Measurements from ENCODE around the gene LRRC74B. TPM values are rescaled to one million over a fixed set of nuclear protein-coding genes. Genes with fewer than 3 reads are reported as not detected.

The LRRC74B gene
- polyA plus RNA-seq, 3 donors, result not detected

GRCh38 chr22:21026783-21027692, 18.7 kb upstream of the LRRC74B start:
- no peak overlapping the region for H2AFZ ChIP-seq (ENCODE audit: insufficient read depth, low read depth, low read length, poor library complexity, severe bottlenecking)
- Mint-ChIP-seq H3K4me3 (no peak overlapping the region), H3K27ac (no peak overlapping the region), H3K27me3 (ENCODE audit: low read depth in 3 of 3) (peaks cover 15 to 22% (median 22%) of the 10 kb centered on the region in 3 donors), H3K36me3 (no peaks in the 10 kb centered on the region), H3K4me1 (no peaks in the 10 kb centered on the region), H3K9me3 (peaks cover 0 to 4% (median 0%) of the 10 kb centered on the region in 7 donors)
- intact Hi-C loops (cut with micrococcal nuclease), result loop anchor here in 1 of 2 donors (10.0 kb wide), 1 partner anchor 62 kb away; the partner anchor contains the start of gene AIFM3
- H3K4me1 ChIP-seq (ENCODE audit: control insufficient read depth in 1 of 2, insufficient read depth in 2 of 2, low read length in 2 of 2), result no peaks in the 10 kb centered on the region
- H3K27ac ChIP-seq (ENCODE audit: low read depth in 1 of 2, low read length in 2 of 2), result no peak overlapping the region
- no peak overlapping the region for H3K9ac ChIP-seq (ENCODE audit: insufficient read depth, low read length, poor library complexity, severe bottlenecking)
- H3K36me3 ChIP-seq (replicated peaks in 1 of 2; ENCODE audit: control insufficient read depth in 1 of 2, insufficient read depth in 2 of 2, low read length in 2 of 2), result no peaks in the 10 kb centered on the region
- TF ChIP-seq, protein P1, sequence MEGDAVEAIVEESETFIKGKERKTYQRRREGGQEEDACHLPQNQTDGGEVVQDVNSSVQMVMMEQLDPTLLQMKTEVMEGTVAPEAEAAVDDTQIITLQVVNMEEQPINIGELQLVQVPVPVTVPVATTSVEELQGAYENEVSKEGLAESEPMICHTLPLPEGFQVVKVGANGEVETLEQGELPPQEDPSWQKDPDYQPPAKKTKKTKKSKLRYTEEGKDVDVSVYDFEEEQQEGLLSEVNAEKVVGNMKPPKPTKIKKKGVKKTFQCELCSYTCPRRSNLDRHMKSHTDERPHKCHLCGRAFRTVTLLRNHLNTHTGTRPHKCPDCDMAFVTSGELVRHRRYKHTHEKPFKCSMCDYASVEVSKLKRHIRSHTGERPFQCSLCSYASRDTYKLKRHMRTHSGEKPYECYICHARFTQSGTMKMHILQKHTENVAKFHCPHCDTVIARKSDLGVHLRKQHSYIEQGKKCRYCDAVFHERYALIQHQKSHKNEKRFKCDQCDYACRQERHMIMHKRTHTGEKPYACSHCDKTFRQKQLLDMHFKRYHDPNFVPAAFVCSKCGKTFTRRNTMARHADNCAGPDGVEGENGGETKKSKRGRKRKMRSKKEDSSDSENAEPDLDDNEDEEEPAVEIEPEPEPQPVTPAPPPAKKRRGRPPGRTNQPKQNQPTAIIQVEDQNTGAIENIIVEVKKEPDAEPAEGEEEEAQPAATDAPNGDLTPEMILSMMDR (IDR thresholded peaks at IDR 0.05), result no peak
- no peak for DNase-seq
- H3K9me3 ChIP-seq (replicated peaks in 1 of 2; ENCODE audit: control insufficient read depth in 1 of 2, insufficient read depth in 1 of 2, low read length in 2 of 2), result no peaks in the 10 kb centered on the region
- WGBS (ENCODE audit: insufficient coverage), result 95% methylated on average over 5 of the region's 14 CpGs
- no peaks in the 10 kb centered on the region for H3K79me2 ChIP-seq (ENCODE audit: insufficient read depth, low read length)
- H3K4me2 ChIP-seq (replicated peaks; ENCODE audit: extremely low read depth, low read length, poor library complexity, severe bottlenecking), result no peak overlapping the region
- no peak overlapping the region for H3K4me3 ChIP-seq (replicated peaks in 1 of 3; ENCODE audit: low read depth in 2 of 3, low read length in 3 of 3)
- H4K20me1 ChIP-seq (ENCODE audit: insufficient read depth, low read length), result no peaks in the 10 kb centered on the region
- peaks cover 2 to 12% of the 10 kb centered on the region in 2 donors for H3K27me3 ChIP-seq (ENCODE audit: control insufficient read depth in 2 of 2, insufficient read depth in 2 of 2, low read length in 2 of 2)

DNA sequence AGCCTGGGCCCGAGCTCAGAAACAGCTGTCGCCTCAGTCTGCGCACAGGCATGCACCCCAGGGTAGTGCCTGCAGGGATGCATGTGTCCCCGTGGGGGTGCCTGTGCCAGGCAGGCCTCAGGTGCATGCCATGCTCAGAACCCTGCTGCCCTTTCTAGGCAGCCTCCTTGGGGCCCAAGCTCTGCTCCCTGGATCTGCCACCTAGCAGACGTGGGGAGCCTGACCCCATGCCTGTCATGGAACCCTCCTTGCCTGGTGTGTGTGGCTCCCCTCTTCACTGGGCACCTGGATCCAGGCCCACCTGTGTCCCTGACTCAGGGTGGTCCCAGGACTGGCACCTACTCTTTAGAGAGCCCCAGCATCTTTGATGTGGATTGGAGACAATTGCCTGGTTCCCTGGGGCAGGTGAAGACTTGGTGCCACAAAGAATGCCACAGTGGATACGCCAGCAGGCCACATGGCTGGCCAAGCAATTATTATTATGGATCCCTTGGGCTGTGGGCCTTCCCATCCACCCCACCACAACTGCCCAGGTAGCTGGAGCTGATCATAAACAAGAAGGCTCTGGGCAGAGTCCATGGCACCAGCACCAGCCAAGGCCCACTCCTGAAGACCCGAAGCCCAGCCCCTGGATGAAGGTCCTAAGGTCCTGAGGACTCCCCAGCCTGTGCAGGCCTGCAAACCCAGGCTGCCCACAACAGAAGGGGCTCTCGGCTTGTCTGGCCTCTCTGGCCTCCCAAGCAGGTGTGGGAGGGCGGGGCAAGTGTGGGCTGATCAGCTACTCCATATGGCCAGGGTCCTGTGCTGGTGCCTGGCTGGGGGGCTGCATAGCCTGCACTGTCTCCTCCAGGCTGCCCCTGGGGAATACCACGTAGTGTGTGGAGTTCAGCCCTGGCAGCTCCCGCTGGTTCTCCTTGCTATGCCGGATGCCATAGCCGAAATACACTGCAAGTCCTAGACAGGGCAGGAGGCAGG, 17.2 kb upstream of the LRRC74B start:
- H3K9ac ChIP-seq (ENCODE audit: insufficient read depth, low read length, poor library complexity, severe bottlenecking), result no peak overlapping the region
- no peaks in the 10 kb centered on the region for H3K4me1 Mint-ChIP-seq
- intact Hi-C loops (cut with micrococcal nuclease), result loop anchor here in 1 of 2 donors (10.0 kb wide), 1 partner anchor 64 kb away; the partner anchor contains the start of gene AIFM3
- no peaks in the 10 kb centered on the region for H3K9me3 ChIP-seq (replicated peaks in 1 of 2; ENCODE audit: control insufficient read depth in 1 of 2, insufficient read depth in 1 of 2, low read length in 2 of 2)
- no peak overlapping the region for H3K27ac ChIP-seq (ENCODE audit: low read depth in 1 of 2, low read length in 2 of 2)
- no peak for DNase-seq
- H3K79me2 ChIP-seq (ENCODE audit: insufficient read depth, low read length), result no peaks in the 10 kb centered on the region
- peaks cover 0 to 4% (median 0%) of the 10 kb centered on the region in 7 donors for H3K9me3 Mint-ChIP-seq
- H3K36me3 Mint-ChIP-seq, result no peaks in the 10 kb centered on the region
- H3K36me3 ChIP-seq (replicated peaks in 1 of 2; ENCODE audit: control insufficient read depth in 1 of 2, insufficient read depth in 2 of 2, low read length in 2 of 2), result no peaks in the 10 kb centered on the region
- no peak overlapping the region for H3K4me3 Mint-ChIP-seq
- H4K20me1 ChIP-seq (ENCODE audit: insufficient read depth, low read length), result no peaks in the 10 kb centered on the region
- H2AFZ ChIP-seq (ENCODE audit: insufficient read depth, low read depth, low read length, poor library complexity, severe bottlenecking), result no peak overlapping the region
- H3K27me3 Mint-ChIP-seq (ENCODE audit: low read depth in 3 of 3), result peaks cover 26 to 36% (median 33%) of the 10 kb centered on the region in 3 donors
- 92% methylated on average over 13 of the region's 13 CpGs for WGBS (ENCODE audit: insufficient coverage)
- H3K27me3 ChIP-seq (ENCODE audit: control insufficient read depth in 2 of 2, insufficient read depth in 2 of 2, low read length in 2 of 2), result peaks cover 9 to 25% of the 10 kb centered on the region in 2 donors
- TF ChIP-seq, protein P1 (IDR thresholded peaks at IDR 0.05), result no peak
- no peak overlapping the region for H3K4me3 ChIP-seq (replicated peaks in 1 of 3; ENCODE audit: low read depth in 2 of 3, low read length in 3 of 3)
- H3K4me2 ChIP-seq (replicated peaks; ENCODE audit: extremely low read depth, low read length, poor library complexity, severe bottlenecking), result no peak overlapping the region
- H3K27ac Mint-ChIP-seq, result no peak overlapping the region
- no peaks in the 10 kb centered on the region for H3K4me1 ChIP-seq (ENCODE audit: control insufficient read depth in 1 of 2, insufficient read depth in 2 of 2, low read length in 2 of 2)

Data from CD14-positive monocyte (primary cell).